Prostate gland (tissue), 2 donors: ENCODE data around the gene CEMIP.

Experiments
- CTCF ChIP-seq, 4 experiments: fragments of 200-600 bp in 2 of 4; fragments of 450-650 bp in 2 of 4; sonication (generic) in 2 of 4; IDR thresholded peaks; 1 replicate in 3 of 4; 2 replicates in 1 of 4; pipeline ENCODE4 v1.5.1; 2016 to 2019; ENCODE audit warnings: antibody characterized with exemption in 4 of 4, mild to moderate bottlenecking in 2 of 4, moderate library complexity in 2 of 4
- POLR2A ChIP-seq: fragments of 450-650 bp; IDR thresholded peaks from one replicate; pipeline ENCODE4 v1.6.1; 2016; ENCODE audit warnings: antibody characterized with exemption, mild to moderate bottlenecking
- POLR2AphosphoS5 ChIP-seq: sonication (generic); formaldehyde crosslinking; IDR thresholded peaks from one replicate; pipeline ENCODE4 v1.6.1; 2017; ENCODE audit warnings: antibody characterized with exemption

GRCh38 chr15:80752204-80752603, 27.0 kb upstream of the CEMIP start:
- TF ChIP-seq POLR2A (no peak), CTCF (IDR thresholded peaks at IDR 0.05) (no peak), POLR2AphosphoS5 (no peak)
